Panc1 (cell line): ENCODE data around the gene ADGRA1. TPM values are rescaled to one million over a fixed set of nuclear protein-coding genes. Genes with fewer than 3 reads are reported as not detected.
A peak's percentile ranks its signal among the peaks of the same experiment; 100 is the strongest.
"Not testable (repeated sequence)": the region's sequence is repeated elsewhere in the genome, so short reads cannot be mapped to it uniquely, and the experiment has no call there.

Experiments used
- ATAC-seq: fragments of 200-7000 bp; cut with Tn5 transposase; 2 replicates; pipeline ENCODE4 v1.9.1; 2020; ENCODE audit warnings: mild to moderate bottlenecking, moderate library complexity
- BruUV-seq: library from RNA; stranded (reverse); fragments of 400-500 nt; replicated peaks from 2 replicates; lab custom pipeline; 2021; lab: Mats Ljungman, UMichigan
- CTCF ChIA-PET: fragments of 300-600 bp; sonication (Branson Sonifier 250); formaldehyde crosslinking; loops from one replicate; lab custom pipeline; 2022; ENCODE audit warnings: antibody characterized with exemption; lab: Charles Lee
- POLR2A ChIA-PET: fragments of 300-600 bp; sonication (Branson Sonifier 250); formaldehyde crosslinking; loops from one replicate; lab custom pipeline; 2022; ENCODE audit warnings: antibody characterized with exemption; lab: Charles Lee
- DNase-seq: peaks from one replicate; pipeline ENCODE4 v3.0.0-alpha.2; 2010; ENCODE audit warnings: low read depth, low spot score
- H3K27ac ChIP-seq: 2 replicates; pipeline ENCODE4 v1.5.1; 2011; ENCODE audit warnings: mild to moderate bottlenecking, low read length, inconsistent platforms
- H3K27me3 ChIP-seq: fragments of 200-500 bp; sonication (Bioruptor generic); 2 replicates; pipeline ENCODE4 v1.6.0; 2014; ENCODE audit warnings: low read length, inconsistent platforms; ENCODE audit not compliant: control insufficient read depth, insufficient read depth
- H3K36me3 ChIP-seq: fragments of 200-500 bp; sonication (Bioruptor generic); 2 replicates; pipeline ENCODE4 v1.5.1; 2014; ENCODE audit warnings: inconsistent platforms, mild to moderate bottlenecking, low read length, moderate library complexity; ENCODE audit not compliant: control insufficient read depth, insufficient read depth
- H3K4me1 ChIP-seq: 2 replicates; pipeline ENCODE4 v1.5.1; 2011; ENCODE audit warnings: inconsistent platforms, mild to moderate bottlenecking, low read length, moderate library complexity; ENCODE audit not compliant: control insufficient read depth, insufficient read depth
- H3K4me3 ChIP-seq, 2 experiments: 2 replicates each; pipeline ENCODE4 v1.5.1; 2011 to 2012; ENCODE audit warnings: low read depth in 2 of 2, low read length in 2 of 2, mild to moderate bottlenecking in 2 of 2, inconsistent platforms in 1 of 2, moderate library complexity in 1 of 2
- H3K9me3 ChIP-seq: fragments of 200-500 bp; sonication (Bioruptor generic); 2 replicates; pipeline ENCODE4 v1.5.1; 2014; ENCODE audit warnings: low read depth, mild to moderate bottlenecking, inconsistent platforms, low read length, moderate library complexity; ENCODE audit not compliant: control insufficient read depth, insufficient read depth
- CTCF ChIP-seq: fragments of 450-650 bp; IDR thresholded peaks from 2 replicates; pipeline ENCODE4 v1.5.1; 2017; ENCODE audit warnings: mild to moderate bottlenecking
- POLR2AphosphoS5 ChIP-seq: IDR thresholded peaks from 2 replicates; pipeline ENCODE4 v1.6.1; 2012; ENCODE audit warnings: mild to moderate bottlenecking, low read depth, low read length, moderate library complexity
- REST ChIP-seq, 2 experiments: IDR thresholded peaks; 2 replicates each; pipeline ENCODE4 v1.6.1; 2011 to 2012; ENCODE audit warnings: low read depth in 2 of 2, control low read depth in 1 of 2, low read length in 1 of 2, mild to moderate bottlenecking in 1 of 2, moderate library complexity in 1 of 2; ENCODE audit not compliant: insufficient read depth in 1 of 2
- SIN3A ChIP-seq: IDR thresholded peaks from 2 replicates; pipeline ENCODE4 v1.6.1; 2012; ENCODE audit warnings: low read depth, mild to moderate bottlenecking, low read length, moderate library complexity, borderline replicate concordance; ENCODE audit not compliant: insufficient read depth
- TCF7L2 ChIP-seq: IDR thresholded peaks from 2 replicates; pipeline ENCODE4 v1.6.1; 2011; ENCODE audit warnings: mild to moderate bottlenecking, low read depth, low read length, inconsistent platforms
- in situ Hi-C: cut with HindIII; loops from 2 replicates; pipeline ENCODE4 v1.10.0; 2016; ENCODE audit warnings: low sequenced_read_pairs, low pct_unique_long_range_greater_than_20kb
- intact Hi-C: fragments of 100-400 bp; cut with micrococcal nuclease; formaldehyde crosslinking; loops from one replicate; pipeline ENCODE4 v1.10.0; 2022; ENCODE audit not compliant: unreplicated experiment
- total RNA-seq: library from RNA; stranded (reverse); gene quantifications from one replicate; pipeline ENCODE4 v1.2.1, GENCODE V29; 2021; ENCODE audit not compliant: unreplicated experiment

ADGRA1 gene
- total RNA-seq, 1 experiment from 2014 or later: 0.05 TPM

- CTCF ChIA-PET: no interaction called here
These were observed 47.4 kb downstream of the ADGRA1 start for GRCh38 chr10:133135116-133135465.

GRCh38 chr10:133137486-133138145 lies 49.9 kb downstream of the ADGRA1 start:
- CTCF ChIA-PET, in situ Hi-C loops, intact Hi-C loops, H3K27ac ChIP-seq, H3K36me3 ChIP-seq, POLR2A ChIA-PET, H3K4me3 ChIP-seq, H3K9me3 ChIP-seq, H3K27me3 ChIP-seq, ATAC-seq, H3K4me1 ChIP-seq, DNase-seq, BruUV-seq: not testable (repeated sequence)

More at GRCh38 chr10:133135116-133135465, 47.4 kb downstream of the ADGRA1 start:
- BruUV-seq: no TSS peak
- TF ChIP-seq POLR2AphosphoS5 (no peak), CTCF (no peak), REST (IDR thresholded peaks at IDR 0.05; ENCODE audit: insufficient read depth in 1 of 2, low read depth in 2 of 2, low read length in 1 of 2) (no peak), TCF7L2 (no peak), SIN3A (no peak)
- no peak for DNase-seq
- Histone ChIP-seq H3K36me3 (no peaks in the 10 kb centered on the region), H3K4me3 (no peak overlapping the region), H3K4me1 (no peaks in the 10 kb centered on the region; the same call in 1 of the 2 replicates), H3K27me3 (no peaks in the 10 kb centered on the region), H3K9me3 (no peaks in the 10 kb centered on the region), H3K27ac (no peak overlapping the region)
- peak; percentile 51 for ATAC-seq
- POLR2A ChIA-PET: interaction anchor here (0.5 kb wide), 1 partner anchor 17 kb away, joined by 3 read pairs; no protein-coding TSS in a partner anchor
- intact Hi-C loops (no loop called here), in situ Hi-C loops (no loop called here)

- ATAC-seq (peak; percentile 80), DNase-seq (no peak)
- no peaks in the 10 kb centered on the region for H3K36me3 ChIP-seq
- no peaks in the 10 kb centered on the region for H3K27me3 ChIP-seq
- H3K27ac ChIP-seq: no peak overlapping the region
- ChIA-PET CTCF (no interaction called here), POLR2A (interaction anchor here (0.5 to 0.7 kb wide), 2 partner anchors 122 to 626 kb away, joined by 3 to 4 read pairs; no protein-coding TSS in a partner anchor)
- no TSS peak for BruUV-seq
- H3K9me3 ChIP-seq: no peaks in the 10 kb centered on the region
- in situ Hi-C loops (no loop called here), intact Hi-C loops (no loop called here)
- H3K4me1 ChIP-seq: no peaks in the 10 kb centered on the region; the same call in 1 of the 2 replicates
- H3K4me3 ChIP-seq: peak overlapping the region in 1 of 2 experiments; percentile 30; a peak in 1 of 4 replicates
- TF ChIP-seq SIN3A: no peak
- TF ChIP-seq POLR2AphosphoS5: no peak
- TF ChIP-seq CTCF: no peak
- no peak for TF ChIP-seq REST (IDR thresholded peaks at IDR 0.05; ENCODE audit: insufficient read depth in 1 of 2, low read depth in 2 of 2, low read length in 1 of 2)
- no peak for TF ChIP-seq TCF7L2
These were observed 51.9 kb downstream of the ADGRA1 start for GRCh38 chr10:133139551-133140065.
